Stimulated activated CD8-positive, alpha-beta memory T cell treated with anti-CD3 and anti-CD28 coated beads, Interleukin-12 subunit alpha, Interleukin-12 subunit beta, amount 100 ng/mL, for 4 hours (primary cell): Measurements from ENCODE around the gene PINK1.

Source experiments
- DNase-seq: peaks from one replicate; pipeline ENCODE4 v3.0.0-alpha.2; 2020; ENCODE audit warnings: low read depth

The PINK1 gene

GRCh38 chr1:20681999-20682398, 48.7 kb downstream of the PINK1 start:
- DNase-seq: no peak

DNA sequence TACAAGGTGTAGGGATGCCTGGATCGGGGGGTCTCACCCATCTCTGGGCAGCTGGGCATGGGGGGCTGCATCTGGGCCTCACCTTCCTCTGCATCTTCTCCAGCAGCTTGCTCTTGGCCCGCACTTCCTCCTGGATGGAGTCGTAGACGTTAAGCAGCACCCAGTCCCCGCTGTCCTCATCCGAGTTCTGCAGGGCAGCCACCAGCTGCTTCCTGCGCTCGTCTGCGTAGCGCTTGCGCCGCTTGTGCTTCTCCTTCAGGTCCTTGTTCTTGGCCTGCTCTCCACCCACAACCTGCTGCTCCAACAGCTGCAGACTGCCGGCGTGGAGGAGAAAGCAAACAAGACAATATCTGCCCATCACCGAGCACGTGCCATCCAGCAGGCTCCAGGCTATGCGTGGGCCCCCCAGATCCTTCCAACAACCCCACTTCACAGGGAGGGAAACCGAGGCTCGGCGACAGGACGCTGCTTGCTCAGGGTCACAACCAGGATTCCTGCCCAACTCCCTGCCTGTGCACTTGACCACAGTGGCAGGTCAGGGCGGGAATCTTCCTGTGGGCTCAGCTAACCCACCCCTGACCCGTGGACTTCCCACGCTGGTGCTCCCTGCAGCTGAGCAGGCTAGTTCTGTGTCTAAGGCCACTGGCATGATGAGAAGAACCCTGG, 49.4 kb downstream of the PINK1 start:
- no peak for DNase-seq

- DNase-seq: no peak
These were observed 50.4 kb downstream of the PINK1 start for GRCh38 chr1:20683614-20684013.

- no peak for DNase-seq
These were observed 50.9 kb downstream of the PINK1 start for GRCh38 chr1:20684050-20684620.

GRCh38 chr1:20684651-20685050, 51.4 kb downstream of the PINK1 start:
- no peak for DNase-seq

GRCh38 chr1:20685099-20685662, 51.9 kb downstream of the PINK1 start:
- no peak for DNase-seq

GRCh38 chr1:20685741-20686140, 52.5 kb downstream of the PINK1 start:
- no peak for DNase-seq

DNA sequence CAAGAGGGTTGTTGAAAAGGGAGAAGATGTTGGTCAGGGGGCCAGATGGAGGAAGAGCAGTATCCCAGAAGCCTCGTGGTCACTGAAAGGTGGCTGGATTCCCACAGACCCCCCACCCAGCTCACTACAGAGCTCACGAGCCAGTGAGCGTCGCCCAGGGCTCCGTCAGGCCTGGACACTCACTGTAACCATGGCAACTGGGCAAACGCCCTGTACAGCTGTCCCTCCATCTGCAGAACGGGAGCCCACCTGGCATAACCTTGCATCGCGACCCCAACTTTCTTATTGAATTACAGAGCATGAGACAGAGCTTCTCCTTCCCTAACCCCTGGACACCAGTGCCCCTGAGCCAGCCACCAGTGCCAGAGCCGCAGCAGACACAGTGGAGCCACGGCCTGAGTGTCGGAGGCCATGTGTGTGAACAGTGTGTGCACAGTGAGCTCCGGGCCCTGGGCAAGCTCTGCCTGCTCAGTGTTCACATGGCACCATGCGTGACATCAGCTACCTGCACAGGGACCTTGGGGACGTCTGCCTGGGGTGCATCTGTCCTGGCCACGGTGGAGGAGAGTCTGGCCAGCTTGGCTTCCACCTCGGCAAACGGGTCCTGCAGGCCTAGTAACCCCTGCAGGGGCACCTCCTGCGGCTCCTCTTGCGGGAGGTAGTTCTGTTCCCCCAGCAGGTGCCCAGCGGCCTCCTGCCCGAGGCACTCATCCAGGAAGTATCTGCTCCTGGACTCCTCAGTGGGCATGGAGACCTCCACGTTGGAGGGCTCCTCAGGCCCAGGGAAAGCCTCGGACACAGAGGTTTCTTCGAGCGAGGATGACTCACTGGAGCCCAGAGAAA, 53.8 kb downstream of the PINK1 start:
- no peak for DNase-seq

DNA sequence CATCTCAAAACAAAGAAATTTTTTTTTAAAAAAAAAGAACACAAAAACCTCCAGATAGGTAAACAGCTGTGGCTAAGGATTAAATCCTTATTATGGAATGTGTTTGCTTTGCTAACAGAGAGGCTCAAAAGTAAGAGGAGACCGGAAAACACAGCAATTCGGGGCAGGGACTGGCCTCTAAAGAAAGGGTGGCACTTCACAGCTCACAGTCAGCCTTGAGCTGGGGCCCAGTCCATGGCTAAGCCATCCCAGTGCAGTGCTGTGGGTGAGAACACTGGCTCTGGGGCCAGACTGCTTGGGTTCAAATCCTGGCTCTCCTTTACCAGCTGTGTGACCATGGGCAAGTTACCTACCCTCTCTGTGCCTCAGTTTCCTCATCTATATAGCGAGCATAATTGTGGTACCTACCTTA, 56.4 kb downstream of the PINK1 start:
- no peak for DNase-seq

DNA sequence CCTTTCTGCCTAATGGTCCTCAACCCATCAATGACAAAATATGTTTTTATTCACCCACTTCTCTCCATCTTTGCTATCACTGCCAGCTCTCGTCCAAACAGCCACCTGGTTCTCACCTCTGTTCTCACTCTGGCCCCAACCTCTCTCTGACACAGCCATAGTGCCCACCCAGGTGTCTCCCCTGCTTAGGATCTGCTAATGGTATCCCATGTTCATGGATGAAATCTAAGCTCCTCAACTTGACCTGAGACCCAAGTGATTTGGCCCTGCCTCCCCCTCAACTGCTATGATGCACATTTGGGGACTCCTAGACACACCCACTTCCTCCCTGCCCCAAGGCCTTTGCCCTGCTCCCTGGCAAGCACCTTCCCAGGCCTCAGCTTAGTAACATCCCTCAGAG, 58.6 kb downstream of the PINK1 start:
- DNase-seq: no peak

DNA sequence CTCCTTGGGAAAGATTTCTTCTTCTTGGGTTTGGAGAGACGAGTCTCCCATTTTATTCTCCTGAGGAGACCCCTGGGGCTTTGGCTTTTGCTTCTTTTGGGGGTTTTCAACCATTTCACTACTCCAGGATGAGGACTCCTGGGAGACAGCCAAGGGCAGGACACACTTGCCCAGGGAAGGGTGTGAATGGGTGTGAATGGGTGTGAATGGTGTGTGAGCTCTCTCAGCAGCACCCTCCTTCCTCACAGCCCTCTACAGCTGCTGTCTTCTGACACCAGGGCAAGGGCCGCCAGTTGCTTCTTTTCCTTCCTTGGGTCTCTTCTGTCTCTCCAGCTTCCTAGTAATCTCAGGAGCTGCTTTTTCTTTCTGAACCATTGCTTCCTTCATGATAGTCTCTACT, 60.4 kb downstream of the PINK1 start:
- DNase-seq: no peak

DNA sequence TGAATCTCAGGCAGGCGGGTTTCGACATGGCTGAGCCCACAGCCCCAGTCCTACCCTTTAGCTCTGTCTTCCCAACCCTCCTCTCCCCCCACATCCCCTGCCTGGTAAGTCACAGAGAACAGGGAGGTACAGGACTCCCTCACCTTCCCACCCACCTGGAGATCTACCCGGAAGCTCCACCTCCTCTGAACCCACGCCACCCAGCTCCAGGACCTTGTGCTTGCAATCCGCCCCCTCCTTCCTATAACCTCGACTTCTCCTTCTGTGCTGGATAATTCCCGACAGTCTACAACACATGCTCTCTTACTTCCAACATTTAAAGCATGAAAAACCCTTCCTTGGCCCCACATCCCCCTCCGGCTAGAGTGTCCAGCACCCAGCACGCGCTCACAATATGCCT, 62.3 kb downstream of the PINK1 start:
- no peak for DNase-seq

- DNase-seq: peak; percentile 52
These were observed 63.4 kb downstream of the PINK1 start for GRCh38 chr1:20696397-20697333.

DNA sequence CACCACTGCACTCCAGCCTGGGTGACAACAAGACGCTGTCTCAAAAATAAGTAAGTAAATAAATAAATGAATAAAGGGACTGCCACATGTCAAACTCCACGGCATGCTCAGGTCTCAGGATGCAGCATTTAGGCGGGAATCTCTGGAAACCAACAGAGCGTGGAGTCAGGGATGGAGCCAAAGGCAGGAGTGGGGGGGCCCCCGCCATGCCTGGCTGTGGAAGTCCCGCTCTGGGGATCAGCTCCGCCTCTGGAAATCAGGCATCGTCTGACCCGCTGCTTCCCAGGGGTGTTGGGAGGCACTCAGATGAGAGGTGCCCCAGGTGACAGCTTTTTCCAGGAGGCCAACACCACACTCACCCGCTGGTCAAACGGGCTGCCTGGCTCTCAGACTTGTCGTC, 64.3 kb downstream of the PINK1 start:
- DNase-seq: no peak

DNA sequence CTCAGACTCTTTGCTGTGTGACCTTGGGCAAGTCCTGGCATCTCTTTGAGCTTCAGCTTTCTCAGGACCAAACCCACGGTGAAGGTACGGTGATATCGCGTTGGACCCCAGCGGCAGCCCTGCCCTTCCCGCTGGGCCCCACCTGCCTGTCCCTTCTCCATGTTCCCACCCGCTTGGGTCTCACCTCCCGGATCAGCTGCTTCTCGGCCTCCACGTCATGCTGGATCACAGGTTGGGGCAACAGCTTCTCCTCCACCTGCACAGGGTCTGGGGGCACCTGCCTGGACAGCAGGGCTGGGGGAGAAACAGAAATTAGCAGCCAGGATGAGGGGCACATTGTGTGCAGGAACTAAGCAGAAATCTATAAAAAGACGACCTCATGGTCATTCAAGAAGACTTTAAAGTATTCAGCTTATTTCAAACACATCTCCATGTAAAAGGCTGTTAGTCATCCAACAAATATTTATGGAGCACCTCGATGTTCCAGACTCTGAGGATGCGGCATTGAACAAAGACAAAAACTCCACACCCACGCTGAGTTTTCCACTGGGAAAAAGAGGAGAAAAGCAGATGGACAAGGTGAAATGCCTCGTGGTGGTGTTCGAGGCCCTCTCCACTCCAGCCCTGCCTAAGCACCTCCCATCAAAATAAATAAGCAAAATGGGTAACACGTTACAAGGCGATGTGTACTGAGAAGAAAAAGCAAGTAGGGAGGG, 65.1 kb downstream of the PINK1 start:
- DNase-seq: no peak

- DNase-seq: no peak
These were observed 66.3 kb downstream of the PINK1 start for GRCh38 chr1:20699558-20699957.

- DNase-seq: no peak
These were observed 67.5 kb downstream of the PINK1 start for GRCh38 chr1:20700636-20701215.
